Panc1 (cell line): ENCODE measurements around the gene PLD2. TPM values are rescaled to one million over a fixed set of nuclear protein-coding genes. Genes with fewer than 3 reads are reported as not detected.

ENCODE experiments used
- ATAC-seq: fragments of 200-7000 bp; cut with Tn5 transposase; 2 replicates; pipeline ENCODE4 v1.9.1; 2020; ENCODE audit warnings: mild to moderate bottlenecking, moderate library complexity
- BruUV-seq: library from RNA; stranded (reverse); fragments of 400-500 nt; replicated peaks from 2 replicates; lab custom pipeline; 2021; lab: Mats Ljungman, UMichigan
- CTCF ChIA-PET: fragments of 300-600 bp; sonication (Branson Sonifier 250); formaldehyde crosslinking; loops from one replicate; lab custom pipeline; 2022; ENCODE audit warnings: antibody characterized with exemption; lab: Charles Lee
- POLR2A ChIA-PET: fragments of 300-600 bp; sonication (Branson Sonifier 250); formaldehyde crosslinking; loops from one replicate; lab custom pipeline; 2022; ENCODE audit warnings: antibody characterized with exemption; lab: Charles Lee
- DNase-seq: peaks from one replicate; pipeline ENCODE4 v3.0.0-alpha.2; 2010; ENCODE audit warnings: low read depth, low spot score
- H3K27ac ChIP-seq: 2 replicates; pipeline ENCODE4 v1.5.1; 2011; ENCODE audit warnings: mild to moderate bottlenecking, low read length, inconsistent platforms
- H3K27me3 ChIP-seq: fragments of 200-500 bp; sonication (Bioruptor generic); 2 replicates; pipeline ENCODE4 v1.6.0; 2014; ENCODE audit warnings: low read length, inconsistent platforms; ENCODE audit not compliant: control insufficient read depth, insufficient read depth
- H3K36me3 ChIP-seq: fragments of 200-500 bp; sonication (Bioruptor generic); 2 replicates; pipeline ENCODE4 v1.5.1; 2014; ENCODE audit warnings: inconsistent platforms, mild to moderate bottlenecking, low read length, moderate library complexity; ENCODE audit not compliant: control insufficient read depth, insufficient read depth
- H3K4me1 ChIP-seq: 2 replicates; pipeline ENCODE4 v1.5.1; 2011; ENCODE audit warnings: inconsistent platforms, mild to moderate bottlenecking, low read length, moderate library complexity; ENCODE audit not compliant: control insufficient read depth, insufficient read depth
- H3K4me3 ChIP-seq, 2 experiments: 2 replicates each; pipeline ENCODE4 v1.5.1; 2011 to 2012; ENCODE audit warnings: low read depth in 2 of 2, low read length in 2 of 2, mild to moderate bottlenecking in 2 of 2, inconsistent platforms in 1 of 2, moderate library complexity in 1 of 2
- H3K9me3 ChIP-seq: fragments of 200-500 bp; sonication (Bioruptor generic); 2 replicates; pipeline ENCODE4 v1.5.1; 2014; ENCODE audit warnings: low read depth, mild to moderate bottlenecking, inconsistent platforms, low read length, moderate library complexity; ENCODE audit not compliant: control insufficient read depth, insufficient read depth
- CTCF ChIP-seq: fragments of 450-650 bp; IDR thresholded peaks from 2 replicates; pipeline ENCODE4 v1.5.1; 2017; ENCODE audit warnings: mild to moderate bottlenecking
- POLR2AphosphoS5 ChIP-seq: IDR thresholded peaks from 2 replicates; pipeline ENCODE4 v1.6.1; 2012; ENCODE audit warnings: mild to moderate bottlenecking, low read depth, low read length, moderate library complexity
- SIN3A ChIP-seq: IDR thresholded peaks from 2 replicates; pipeline ENCODE4 v1.6.1; 2012; ENCODE audit warnings: low read depth, mild to moderate bottlenecking, low read length, moderate library complexity, borderline replicate concordance; ENCODE audit not compliant: insufficient read depth
- TCF7L2 ChIP-seq: IDR thresholded peaks from 2 replicates; pipeline ENCODE4 v1.6.1; 2011; ENCODE audit warnings: mild to moderate bottlenecking, low read depth, low read length, inconsistent platforms
- in situ Hi-C: cut with HindIII; loops from 2 replicates; pipeline ENCODE4 v1.10.0; 2016; ENCODE audit warnings: low sequenced_read_pairs, low pct_unique_long_range_greater_than_20kb
- intact Hi-C: fragments of 100-400 bp; cut with micrococcal nuclease; formaldehyde crosslinking; loops from one replicate; pipeline ENCODE4 v1.10.0; 2022; ENCODE audit not compliant: unreplicated experiment
- total RNA-seq: library from RNA; stranded (reverse); gene quantifications from one replicate; pipeline ENCODE4 v1.2.1, GENCODE V29; 2021; ENCODE audit not compliant: unreplicated experiment
- TF ChIP-seq, protein P1 (sequence below), 2 experiments: IDR thresholded peaks; 2 replicates each; pipeline ENCODE4 v1.6.1; 2011 to 2012; ENCODE audit warnings: low read depth in 2 of 2, control low read depth in 1 of 2, low read length in 1 of 2, mild to moderate bottlenecking in 1 of 2, moderate library complexity in 1 of 2; ENCODE audit not compliant: insufficient read depth in 1 of 2

The PLD2 gene
- total RNA-seq, 1 experiment from 2014 or later, result 40.2 TPM

GRCh38 chr17:4839965-4840892 lies 33.3 kb downstream of the PLD2 start:
- no peak for DNase-seq
- Histone ChIP-seq H3K27ac (no peak overlapping the region), H3K27me3 (no peaks in the 10 kb centered on the region), H3K36me3 (no peaks in the 10 kb centered on the region), H3K4me3 (no peak overlapping the region), H3K9me3 (no peaks in the 10 kb centered on the region), H3K4me1 (peaks cover 6% of the 10 kb centered on the region)
- in situ Hi-C loops, result no loop called here
- no TSS peak for BruUV-seq
- CTCF ChIA-PET, result no interaction called here
- no peak for ATAC-seq
- intact Hi-C loops, result no loop called here
- TF ChIP-seq CTCF (no peak), SIN3A (no peak), POLR2AphosphoS5 (no peak), TCF7L2 (no peak)
- TF ChIP-seq, protein P1, sequence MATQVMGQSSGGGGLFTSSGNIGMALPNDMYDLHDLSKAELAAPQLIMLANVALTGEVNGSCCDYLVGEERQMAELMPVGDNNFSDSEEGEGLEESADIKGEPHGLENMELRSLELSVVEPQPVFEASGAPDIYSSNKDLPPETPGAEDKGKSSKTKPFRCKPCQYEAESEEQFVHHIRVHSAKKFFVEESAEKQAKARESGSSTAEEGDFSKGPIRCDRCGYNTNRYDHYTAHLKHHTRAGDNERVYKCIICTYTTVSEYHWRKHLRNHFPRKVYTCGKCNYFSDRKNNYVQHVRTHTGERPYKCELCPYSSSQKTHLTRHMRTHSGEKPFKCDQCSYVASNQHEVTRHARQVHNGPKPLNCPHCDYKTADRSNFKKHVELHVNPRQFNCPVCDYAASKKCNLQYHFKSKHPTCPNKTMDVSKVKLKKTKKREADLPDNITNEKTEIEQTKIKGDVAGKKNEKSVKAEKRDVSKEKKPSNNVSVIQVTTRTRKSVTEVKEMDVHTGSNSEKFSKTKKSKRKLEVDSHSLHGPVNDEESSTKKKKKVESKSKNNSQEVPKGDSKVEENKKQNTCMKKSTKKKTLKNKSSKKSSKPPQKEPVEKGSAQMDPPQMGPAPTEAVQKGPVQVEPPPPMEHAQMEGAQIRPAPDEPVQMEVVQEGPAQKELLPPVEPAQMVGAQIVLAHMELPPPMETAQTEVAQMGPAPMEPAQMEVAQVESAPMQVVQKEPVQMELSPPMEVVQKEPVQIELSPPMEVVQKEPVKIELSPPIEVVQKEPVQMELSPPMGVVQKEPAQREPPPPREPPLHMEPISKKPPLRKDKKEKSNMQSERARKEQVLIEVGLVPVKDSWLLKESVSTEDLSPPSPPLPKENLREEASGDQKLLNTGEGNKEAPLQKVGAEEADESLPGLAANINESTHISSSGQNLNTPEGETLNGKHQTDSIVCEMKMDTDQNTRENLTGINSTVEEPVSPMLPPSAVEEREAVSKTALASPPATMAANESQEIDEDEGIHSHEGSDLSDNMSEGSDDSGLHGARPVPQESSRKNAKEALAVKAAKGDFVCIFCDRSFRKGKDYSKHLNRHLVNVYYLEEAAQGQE (IDR thresholded peaks at IDR 0.05; ENCODE audit: insufficient read depth in 1 of 2, low read depth in 2 of 2, low read length in 1 of 2), result no peak
- POLR2A ChIA-PET, result no interaction called here

DNA sequence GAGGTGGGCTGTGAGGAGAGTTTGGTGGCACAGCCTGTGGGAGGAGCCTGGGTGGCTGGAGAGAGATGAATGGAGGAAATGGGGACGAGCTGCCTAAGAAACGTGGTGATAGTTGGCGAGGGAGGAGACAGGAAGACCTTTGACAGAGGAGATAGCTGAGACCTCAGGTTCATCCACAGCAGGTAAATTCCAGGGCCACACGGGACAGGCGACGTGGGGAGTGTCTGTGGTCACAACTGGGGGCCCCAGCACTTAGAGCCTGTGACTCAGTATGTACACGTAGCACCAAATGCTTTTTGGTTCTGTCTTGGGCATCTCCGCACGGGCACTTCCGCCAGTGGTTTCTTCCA lies 33.9 kb downstream of the PLD2 start:
- in situ Hi-C loops, result no loop called here
- peaks cover 6% of the 10 kb centered on the region for H3K4me1 ChIP-seq
- DNase-seq, result no peak
- H3K27ac ChIP-seq, result no peak overlapping the region
- no peaks in the 10 kb centered on the region for H3K9me3 ChIP-seq
- CTCF ChIA-PET, result no interaction called here
- ATAC-seq, result no peak
- POLR2A ChIA-PET, result no interaction called here
- no peaks in the 10 kb centered on the region for H3K36me3 ChIP-seq
- H3K27me3 ChIP-seq, result no peaks in the 10 kb centered on the region
- no TSS peak for BruUV-seq
- no peak for TF ChIP-seq POLR2AphosphoS5
- TF ChIP-seq, protein P1 (IDR thresholded peaks at IDR 0.05; ENCODE audit: insufficient read depth in 1 of 2, low read depth in 2 of 2, low read length in 1 of 2), result no peak
- no peak for TF ChIP-seq TCF7L2
- TF ChIP-seq CTCF, result no peak
- TF ChIP-seq SIN3A, result no peak
- intact Hi-C loops, result no loop called here
- H3K4me3 ChIP-seq, result no peak overlapping the region
